SKM-1 treated with dmso at 0.1 percent for 144 hours (cell line): Measurements from ENCODE around the gene TRAPPC4.
A peak's percentile ranks its signal among the peaks of the same experiment; 100 is the strongest.
"Not testable (repeated sequence)": the region's sequence is repeated elsewhere in the genome, so short reads cannot be mapped to it uniquely, and the experiment has no call there.

Experiments used
- DNase-seq: peaks from one replicate; lab custom pipeline; 2025; ENCODE audit not compliant: unreplicated experiment; lab: John Stamatoyannopoulos, UW

TRAPPC4 gene

DNA sequence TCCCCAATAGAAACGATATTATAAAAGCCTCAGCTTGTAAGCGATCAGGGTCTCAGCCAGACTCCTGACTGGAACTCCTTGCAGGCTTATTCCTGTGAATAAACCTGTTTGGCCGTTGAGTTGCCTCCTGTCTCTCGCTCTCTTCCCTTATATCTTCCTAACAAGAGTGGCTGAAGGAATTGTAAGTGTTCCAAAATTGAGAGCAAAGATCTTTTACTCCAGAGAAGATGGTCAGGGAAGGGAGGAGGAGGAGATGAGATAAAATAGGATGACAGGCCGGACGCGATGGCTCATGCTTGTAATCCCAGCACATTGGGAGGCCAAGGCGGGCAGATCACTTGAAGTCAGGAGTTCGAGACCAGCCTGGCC is 13.3 kb downstream of the TRAPPC4 start:
- no peak for DNase-seq

DNA sequence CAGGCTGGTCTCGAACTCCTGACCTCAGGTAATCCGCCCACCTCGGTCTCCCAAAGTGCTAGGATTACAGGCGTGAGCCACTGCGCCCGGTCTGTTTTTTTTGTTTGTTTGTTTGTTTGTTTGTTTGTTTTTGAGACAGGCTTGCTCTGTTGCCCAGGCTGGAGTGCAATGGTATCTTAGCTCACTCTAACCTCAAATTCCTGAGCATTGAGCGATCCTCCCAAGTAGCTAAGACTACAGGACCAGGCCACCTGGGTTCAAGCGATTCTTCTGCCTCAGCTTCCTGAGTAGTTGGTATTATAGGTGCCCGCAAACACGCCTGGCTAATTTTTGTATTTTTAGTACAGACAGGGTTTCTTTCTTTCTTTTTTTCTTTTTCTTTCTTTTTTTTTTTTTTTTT is 14.9 kb downstream of the TRAPPC4 start:
- not testable (repeated sequence) for DNase-seq

DNA sequence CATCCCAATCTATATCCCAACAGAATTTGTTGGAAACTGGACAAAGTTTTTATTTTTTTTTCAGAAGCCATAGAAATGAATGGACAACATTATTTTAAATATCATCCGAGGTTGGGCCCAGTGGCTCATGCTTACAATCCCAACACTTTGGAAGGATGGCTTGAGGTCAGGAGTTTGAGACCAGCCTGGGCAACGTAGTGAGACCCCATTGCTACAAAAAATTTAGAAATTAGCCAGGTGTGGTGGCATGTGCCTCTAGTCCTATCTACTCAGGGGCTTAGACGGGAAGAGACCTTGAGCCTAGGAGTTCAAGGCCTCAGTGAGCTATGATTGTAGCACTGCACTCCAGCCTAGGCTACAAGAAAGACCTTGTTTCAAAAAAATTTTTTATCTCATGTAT is 16.2 kb downstream of the TRAPPC4 start:
- no peak for DNase-seq

DNA sequence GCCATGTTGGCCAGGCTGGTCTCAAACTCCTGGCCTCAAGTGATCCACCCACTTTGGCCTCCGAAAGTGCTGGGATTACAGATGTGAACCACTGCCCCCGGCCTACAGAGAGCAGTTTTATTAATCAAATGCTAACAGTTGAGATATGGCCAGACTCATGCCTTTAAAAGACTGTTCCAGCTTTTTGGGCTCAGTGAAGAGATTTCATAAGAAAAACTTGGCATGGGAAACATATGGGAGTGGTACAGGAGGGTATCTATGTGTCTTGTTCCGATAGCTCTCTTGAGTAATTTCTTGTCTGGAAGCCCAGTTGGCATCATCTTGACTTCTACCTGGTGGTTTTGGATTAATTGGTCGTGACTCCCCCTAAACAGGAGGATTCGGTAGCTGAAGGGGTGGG is 20.3 kb downstream of the TRAPPC4 start:
- no peak for DNase-seq

DNA sequence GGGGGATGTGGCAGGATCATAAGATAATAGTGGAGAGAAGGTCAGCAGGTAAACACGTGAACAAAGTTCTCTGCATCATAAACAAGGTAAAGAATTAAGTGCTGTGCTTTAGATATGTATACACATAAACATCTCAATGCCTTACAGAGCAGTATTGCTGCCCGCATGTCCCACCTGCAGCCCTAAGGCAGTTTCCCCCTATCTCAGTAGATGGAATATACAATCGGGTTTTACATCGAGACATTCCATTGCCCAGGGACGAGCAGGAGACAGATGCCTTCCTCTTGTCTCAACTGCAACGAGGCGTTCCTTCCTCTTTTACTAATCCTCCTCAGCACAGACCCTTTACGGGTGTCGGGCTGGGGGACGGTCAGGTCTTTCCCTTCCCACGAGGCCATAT is 20.9 kb downstream of the TRAPPC4 start:
- not testable (repeated sequence) for DNase-seq

DNA sequence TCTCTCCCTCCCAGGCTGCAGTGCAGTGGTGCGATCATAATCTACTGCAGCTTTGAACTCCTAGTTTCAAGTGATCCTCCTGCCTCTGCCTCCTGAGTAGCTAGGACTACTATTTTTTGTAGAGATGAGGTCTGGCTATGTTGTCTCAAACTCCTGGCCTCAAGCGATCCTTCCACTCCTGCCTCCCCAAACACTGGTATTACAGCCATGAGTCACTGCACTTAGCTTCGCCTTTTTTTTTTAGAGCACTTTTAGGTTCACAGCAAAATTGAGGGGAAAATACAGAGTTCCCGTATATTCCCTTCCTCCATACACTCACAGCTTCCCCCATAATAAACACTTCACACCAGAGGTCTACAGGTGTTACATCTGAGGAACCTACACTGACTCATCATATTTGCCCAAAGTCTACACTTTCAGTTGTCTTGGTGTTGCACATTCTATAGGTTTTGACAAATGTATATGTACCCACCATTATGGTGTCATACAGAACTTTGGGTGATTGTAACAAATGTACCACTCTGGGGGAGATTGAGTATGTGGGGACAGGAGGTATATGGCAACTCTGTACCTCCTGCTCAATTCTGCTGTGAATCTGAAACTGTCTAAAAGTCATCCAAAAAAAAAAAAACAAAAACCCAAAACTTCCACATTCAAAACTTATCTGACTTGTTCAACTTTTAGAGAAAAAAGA is 23.4 kb downstream of the TRAPPC4 start:
- no peak for DNase-seq

DNA sequence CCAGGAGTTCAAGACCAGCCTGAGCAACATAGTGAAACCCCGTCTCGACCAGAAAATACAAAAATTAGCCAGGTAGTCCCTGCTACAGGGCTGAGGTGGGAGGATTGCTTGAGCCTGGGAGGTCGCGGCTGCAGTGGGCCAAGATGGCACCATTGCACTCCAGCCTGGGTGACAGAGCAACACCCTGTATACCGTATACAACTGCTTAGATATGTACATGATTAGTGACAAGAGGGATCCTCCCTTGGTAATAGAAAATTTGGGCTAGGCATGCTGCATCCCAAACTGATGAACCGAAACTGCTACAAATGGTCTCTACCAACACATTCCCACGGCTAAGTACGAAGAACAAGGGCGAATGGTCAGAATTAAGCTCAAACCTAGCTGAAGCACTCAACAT is 24.4 kb downstream of the TRAPPC4 start:
- no peak for DNase-seq

DNA sequence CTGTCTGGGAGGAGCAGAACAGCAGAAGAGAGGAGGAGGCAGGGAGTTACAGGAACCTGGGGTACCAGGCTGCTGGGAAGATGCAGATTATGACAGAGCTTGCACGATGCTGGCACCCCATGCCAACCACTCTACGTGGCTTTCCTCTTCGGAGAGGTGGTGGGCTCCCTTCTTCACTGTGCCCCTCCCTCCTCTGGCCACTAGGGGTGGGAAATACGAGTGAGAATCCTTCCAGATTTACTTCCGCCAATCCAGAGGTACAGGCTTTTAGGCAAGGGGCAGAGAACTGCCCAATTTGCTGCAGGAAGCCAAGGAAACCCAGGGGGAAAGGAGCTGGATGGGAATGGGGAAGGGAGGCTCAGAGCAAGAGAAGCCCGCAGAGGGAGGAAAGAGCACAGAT is 26.1 kb downstream of the TRAPPC4 start:
- no peak for DNase-seq

DNA sequence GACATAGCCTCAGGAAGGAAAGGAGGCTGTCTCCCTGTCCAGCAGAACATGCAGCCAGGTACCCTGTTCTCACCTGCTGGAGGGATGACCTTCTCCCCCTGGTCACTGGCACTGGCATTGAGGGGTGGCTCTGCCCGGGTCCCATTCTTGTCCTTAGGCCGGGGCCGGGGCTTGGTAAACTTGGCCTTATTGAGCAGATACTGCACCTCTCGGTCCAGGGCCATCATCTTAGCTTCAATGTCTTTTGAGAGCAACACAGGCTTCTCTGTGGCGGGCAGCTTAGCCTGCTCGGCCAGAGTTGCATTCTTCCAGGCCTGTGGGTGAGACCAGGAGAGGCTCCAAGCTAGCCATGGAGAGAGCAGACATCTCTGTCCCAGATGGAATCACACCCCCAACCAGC is 27.9 kb downstream of the TRAPPC4 start:
- DNase-seq, result no peak

DNA sequence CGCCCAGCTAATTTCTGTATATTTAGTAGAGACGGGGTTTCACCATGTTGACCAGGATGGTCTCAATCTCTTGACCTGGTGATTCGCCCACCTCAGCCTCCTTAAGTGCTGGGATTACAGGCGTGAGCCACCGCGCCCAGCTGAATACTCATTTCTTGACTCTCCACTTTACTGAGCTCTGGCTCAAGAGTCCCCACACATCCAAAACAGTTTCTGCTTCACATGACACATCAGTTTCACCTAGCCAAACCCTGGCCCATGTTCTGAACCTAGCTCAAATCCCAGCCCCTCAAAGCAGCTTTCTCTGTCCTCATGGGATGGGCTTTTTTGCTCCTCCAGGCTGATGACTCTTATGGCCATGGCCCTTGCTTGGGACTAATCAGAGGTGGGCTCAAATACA is 28.6 kb downstream of the TRAPPC4 start:
- no peak for DNase-seq

DNA sequence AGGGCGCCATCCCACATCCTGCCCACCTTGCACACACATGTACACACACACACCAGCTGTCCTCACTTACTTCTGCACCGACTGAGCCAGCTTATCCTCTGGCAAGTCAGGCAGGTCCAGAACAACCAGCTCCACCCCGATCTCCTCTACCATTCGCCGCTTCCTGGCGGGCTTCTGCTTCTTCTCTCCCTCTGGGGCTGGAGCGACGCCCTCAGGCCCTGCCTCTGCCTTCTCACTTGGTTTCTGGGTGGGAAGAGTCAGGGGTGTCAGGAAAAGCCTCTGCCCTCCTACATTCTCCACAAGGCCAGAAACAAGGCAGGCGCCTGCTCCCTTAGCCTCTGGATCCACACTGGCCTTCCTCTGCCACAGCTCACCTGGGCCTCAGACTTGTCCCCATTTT is 30.1 kb downstream of the TRAPPC4 start:
- no peak for DNase-seq

DNA sequence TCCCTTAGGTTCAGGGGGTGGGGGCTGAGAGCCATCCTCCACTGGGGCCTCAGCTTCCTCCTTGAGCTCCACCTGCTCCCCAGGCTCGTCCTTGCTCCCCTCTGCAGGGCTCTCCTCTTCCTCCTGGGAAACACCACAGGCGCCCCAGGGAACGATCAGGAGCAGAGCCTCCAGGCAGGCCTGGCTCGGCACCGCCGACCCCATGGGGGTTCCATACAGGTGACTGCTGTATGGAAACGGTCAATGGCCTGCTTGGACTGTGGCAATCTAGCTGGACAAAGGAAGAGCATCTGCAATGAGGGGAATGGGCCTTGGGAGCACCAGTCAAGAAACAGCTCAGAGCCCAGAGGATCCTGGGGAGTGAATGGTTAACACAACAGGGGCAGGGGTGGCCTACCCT is 30.5 kb downstream of the TRAPPC4 start:
- DNase-seq, result no peak

DNA sequence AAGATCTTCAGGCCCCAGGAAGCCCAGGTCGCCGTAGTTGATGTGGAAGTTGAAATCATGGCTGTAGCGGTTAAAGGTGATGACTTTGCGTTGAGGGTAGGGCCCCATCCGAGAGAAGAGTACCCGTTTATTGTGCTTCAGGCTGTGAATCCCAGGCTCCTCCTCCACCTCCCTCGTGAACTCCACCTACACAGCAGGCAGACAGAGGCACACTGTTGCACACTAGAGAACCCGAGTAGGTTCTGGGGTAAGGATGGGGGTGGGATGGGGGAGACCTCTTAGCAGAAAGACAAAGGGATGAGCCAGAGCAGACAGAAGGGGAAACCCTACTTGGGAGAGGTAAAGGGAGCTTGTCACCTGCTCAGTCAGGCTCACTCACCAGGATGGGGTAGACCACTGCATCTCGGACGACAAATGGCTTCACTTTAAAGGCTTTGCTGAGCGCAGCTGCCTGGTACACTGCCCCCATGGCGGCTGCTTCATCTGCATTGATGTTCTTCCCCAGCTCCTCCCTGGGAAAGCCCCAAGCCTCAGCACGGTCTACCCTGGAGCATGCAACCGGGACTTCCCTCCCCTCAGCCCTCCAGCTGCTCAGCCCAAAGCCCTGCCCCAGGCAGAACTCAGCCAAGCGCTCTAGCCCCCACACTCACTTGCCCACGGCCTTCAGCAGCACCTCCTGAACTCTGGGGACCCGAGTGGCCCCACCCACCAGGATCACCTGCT is 33.0 kb downstream of the TRAPPC4 start:
- DNase-seq, result no peak

DNA sequence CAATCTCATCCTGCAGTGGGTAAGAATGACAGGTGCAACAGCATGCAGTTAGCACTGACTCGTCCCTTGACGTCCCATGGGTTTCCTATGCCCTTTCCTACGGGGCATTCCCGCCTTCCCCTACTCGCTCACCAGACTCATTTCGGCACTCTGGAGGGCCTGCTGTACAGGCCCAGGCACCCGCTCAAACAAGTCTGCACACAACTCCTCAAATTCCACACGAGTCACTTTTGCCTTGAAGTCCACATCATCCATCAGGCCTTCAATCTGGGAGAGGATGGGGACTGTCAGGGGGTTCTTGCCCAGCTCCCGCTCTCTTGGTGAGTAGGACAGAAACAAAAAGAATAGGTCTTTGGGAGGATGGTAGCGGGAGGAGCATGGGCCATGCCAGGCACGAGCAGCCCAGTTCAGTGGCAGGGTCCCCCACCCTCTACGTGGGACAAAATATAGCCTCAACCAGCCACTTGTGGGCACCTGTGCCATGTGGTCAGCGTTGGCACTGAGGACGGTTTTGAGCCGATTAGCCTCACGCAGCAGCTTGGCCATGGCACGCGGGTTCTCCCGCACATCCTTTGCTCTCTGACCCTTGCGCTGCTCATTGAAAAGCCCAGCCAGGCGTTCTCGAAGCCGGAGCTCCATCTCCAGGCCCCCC is 33.7 kb downstream of the TRAPPC4 start:
- DNase-seq, result no peak

DNA sequence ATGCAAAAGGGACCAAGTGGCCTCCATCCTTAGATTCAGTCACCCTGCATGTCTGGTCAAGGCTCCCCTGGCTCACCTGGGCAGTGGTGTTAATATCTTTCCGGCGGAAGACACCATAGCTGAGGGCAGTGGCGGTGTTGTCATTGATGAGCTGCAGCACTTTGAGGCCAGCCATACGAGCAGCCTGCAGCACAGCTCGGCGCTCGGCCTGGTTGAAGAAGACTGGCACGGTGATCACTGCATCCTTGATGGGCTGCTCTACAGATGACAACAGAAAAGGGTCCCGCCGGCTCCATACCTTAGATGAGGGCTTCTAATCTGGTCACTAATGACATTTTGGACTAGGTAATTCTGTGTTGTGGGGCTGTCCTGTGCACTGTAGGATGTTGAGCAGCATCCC is 35.9 kb downstream of the TRAPPC4 start:
- no peak for DNase-seq

DNA sequence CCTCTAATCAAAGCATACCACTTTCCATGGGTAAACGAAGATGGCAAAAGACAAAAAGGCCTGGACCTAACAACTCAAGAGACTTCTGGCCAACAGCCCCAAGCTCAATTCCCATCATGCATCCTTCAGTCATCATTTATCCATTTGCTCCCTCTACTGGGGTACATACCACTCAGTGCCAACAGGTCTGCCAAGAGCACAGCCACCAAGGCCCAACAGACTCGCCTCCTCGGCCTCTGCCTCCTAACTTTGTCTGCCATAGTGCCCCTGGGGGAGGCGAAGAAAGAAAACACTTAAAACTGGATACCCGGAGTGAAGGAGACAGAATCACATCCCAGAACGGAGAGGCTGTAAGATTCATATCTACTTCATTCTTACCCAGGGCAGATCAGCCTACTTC is 37.3 kb downstream of the TRAPPC4 start:
- DNase-seq, result no peak

DNA sequence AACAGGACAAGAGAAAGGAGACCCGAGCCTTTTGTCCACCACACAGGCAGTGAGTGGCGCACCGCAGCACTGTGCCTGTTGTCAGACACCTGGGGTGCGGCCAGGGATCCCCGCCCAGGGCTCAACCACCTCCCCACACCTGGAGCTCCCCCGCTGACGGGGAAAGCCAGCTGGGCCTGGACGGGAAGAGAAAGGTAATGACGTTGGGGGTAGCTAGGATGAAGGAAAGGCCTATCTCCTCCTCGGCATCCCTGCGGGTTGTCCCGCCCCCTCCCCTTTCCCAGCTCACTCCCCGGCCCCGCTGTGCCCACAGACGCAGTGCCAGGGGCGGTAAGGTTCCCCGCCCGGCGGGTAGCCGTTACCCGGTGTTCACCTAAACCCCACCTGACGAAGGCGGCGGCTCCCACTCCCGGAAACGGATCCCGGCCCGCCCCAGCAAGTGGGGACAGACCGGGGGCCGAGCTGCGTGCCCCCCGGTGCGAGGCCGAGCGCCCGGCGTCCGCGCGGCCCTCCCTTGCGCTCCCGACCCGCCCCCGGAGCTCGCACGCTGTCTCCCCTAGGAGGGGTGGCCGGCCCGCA is 37.9 kb downstream of the TRAPPC4 start:
- DNase-seq, result no peak

DNA sequence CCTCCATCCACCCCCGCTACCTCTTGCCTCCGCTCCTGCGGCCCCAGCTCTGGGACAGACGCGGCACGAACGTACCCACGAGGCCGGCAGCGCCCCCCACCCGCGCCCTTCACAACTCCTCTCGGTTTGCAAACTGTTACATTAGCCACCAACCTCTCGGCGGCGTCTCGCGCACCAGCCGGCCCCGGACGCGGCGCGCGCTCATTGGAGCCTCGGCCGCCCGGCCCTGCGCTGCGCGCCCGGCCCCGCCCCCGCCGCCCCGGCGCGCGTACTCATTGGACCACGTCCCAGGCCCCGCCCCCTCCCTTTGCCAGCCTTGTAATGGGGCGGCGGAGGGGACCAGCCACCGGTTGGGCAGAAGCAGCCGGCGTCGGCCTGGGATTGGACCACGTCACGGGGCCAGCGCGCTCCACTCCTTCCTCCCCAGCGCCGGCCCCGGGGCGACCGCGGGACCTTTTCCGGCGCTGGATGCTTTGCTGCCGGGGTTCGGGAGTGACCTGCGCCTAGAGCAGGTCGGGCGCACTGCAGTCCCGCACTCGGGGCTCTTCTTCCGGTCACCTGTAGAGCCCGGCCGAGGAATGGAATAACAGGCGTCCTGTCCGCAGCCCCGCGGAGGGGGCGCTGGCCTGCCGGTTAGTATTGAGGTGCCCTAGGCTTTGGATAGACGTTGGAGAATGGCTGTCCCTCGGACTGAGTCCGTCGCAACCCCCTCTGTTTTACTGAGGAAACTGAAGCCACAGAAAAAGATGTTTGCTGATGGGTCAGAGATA is 38.6 kb downstream of the TRAPPC4 start, which contains the start of gene HYOU1:
Gene HYOU1, minus strand, starts transcription at position 206 of the 770 bp plus-strand sequence. CDS start 1,045 bp downstream, outside the sequence.
- DNase-seq, result peak; percentile 92

DNA sequence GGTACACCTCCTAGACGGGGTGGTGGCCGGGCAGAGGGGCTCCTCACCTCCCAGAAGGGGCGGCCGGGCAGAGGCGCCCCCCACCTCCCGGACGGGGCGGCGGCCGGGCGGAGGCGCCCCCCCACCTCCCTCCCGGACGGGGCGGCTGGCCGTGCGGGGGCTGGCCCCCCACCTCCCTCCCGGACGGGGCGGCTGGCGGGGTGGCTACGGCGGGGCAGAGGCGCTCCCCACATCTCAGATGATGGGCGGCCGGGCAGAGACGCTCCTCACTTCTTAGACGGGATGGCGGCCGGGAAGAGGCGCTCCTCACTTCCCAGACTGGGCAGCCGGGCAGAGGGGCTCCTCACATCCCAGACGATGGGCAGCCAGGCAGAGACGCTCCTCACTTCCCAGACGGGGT is 40.6 kb downstream of the TRAPPC4 start:
- not testable (repeated sequence) for DNase-seq

DNA sequence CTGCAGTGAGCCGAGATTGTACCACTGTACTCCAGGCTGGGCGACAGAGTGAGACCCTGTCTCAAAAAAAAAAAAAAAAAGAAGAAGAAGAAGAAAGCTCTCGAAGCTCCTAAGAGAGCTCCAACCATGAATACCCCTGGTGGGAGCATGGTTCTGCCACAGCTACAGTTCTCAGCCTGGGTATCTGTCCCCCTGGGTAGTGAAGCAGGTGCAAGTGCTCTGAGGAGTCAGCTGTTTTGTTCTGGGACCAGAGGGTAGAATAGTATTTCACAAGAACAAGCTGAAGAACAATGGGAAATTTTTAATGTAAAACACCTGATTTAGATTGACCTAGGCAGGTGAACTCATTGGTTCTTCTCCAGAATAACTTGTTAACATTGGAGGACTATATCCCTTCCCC is 42.7 kb downstream of the TRAPPC4 start:
- no peak for DNase-seq

DNA sequence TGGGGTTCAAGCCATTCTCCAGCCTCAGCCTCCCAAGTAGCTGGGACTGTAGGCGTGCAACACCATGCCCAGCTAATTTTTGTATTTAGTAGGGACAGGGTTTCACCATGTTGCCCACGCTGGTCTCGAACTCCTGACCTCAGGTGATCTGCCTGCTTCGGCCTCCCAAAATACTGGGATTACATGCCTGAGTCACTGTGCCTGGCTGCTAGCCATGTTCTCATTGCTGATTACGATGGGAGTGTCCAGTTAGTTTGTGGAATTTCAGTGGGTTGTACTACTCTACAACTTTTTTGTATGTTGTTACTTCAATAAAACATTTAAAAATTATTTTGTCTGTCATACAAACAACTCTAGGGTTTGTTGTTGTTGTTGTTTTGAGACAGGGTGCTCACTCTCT is 44.2 kb downstream of the TRAPPC4 start:
- no peak for DNase-seq
